GM18870 (cell line): ENCODE data around the gene RHOT2.
A peak's percentile ranks its signal among the peaks of the same experiment; 100 is the strongest.
"Not testable (repeated sequence)": the region's sequence is repeated elsewhere in the genome, so short reads cannot be mapped to it uniquely, and the experiment has no call there.

Experiments used
- ATAC-seq: cut with Tn5 transposase; IDR thresholded peaks from one replicate; pipeline ENCODE4 v1.9.1; 2021; ENCODE audit warnings: moderate library complexity; ENCODE audit not compliant: unreplicated experiment

RHOT2 gene

DNA sequence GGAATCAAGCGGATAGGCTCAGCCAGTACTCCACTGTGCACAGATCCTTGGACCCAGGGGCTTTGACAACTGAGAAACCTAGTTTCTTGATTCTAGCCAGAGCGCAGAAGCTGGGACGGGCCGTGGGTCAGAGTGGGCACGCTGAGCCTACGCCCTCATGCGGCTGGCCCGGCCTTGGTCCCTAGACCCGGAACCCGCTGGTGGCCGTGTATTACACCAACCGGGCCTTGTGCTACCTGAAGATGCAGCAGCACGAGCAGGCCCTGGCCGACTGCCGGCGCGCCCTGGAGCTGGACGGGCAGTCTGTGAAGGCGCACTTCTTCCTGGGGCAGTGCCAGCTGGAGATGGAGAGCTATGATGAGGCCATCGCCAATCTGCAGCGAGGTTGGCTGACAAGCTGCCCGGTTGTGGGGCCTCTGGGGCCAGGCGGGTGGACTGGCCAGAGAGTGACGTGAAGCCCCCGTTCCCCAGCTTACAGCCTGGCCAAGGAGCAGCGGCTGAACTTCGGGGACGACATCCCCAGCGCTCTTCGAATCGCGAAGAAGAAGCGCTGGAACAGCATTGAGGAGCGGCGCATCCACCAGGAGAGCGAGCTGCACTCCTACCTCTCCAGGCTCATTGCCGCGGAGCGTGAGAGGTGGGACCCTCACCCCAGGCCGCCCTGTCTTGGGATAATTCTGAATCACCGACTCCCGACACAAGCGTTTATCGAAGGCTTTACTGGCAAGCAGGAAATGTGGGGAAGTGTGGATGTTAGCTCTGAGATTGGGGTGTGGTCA is 13.2 kb downstream of the RHOT2 start:
- ATAC-seq: no peak

GRCh38 chr16:681746-682427 is 14.0 kb downstream of the RHOT2 start:
- ATAC-seq: no peak

- ATAC-seq: no peak
These were observed 14.8 kb downstream of the RHOT2 start for GRCh38 chr16:682493-683395.

DNA sequence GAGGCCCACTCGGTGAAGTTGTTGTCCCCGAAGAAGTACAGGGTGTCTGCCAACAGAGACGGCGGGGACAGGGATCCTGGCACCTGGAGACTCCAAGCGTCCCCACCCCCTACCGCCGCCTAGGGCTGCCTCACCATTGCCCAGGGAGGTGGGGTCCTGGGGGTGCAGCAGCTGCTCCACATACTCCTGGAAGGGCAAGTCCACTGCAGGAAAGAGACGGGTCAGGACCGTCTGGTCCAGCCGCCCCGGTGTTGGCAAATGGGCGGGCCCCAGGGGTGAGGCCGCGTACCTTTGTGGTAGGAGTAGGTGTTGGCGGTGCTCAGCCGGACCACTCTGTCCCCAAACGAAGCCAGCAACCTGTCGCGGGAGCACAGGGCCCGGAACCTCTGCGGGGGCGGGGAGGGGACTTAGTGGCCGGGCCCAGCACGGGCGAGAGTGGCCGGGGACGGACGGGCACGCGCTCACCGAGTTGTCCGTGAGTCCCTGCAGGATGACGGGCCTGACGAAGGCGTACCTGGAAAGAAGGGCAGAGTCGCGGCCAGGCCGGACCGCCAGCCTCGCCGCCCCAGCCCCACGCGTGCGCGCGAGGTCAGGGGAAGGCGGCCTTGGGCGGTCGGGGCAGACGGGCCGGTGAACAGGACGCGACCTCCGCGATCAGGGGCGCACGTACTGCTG is 15.6 kb downstream of the RHOT2 start:
- no peak for ATAC-seq

GRCh38 chr16:684071-684794 is 16.3 kb downstream of the RHOT2 start, which contains the start of gene JMJD8:
TSS of gene JMJD8 (minus strand) at chr16:684334. CDS start at chr16:684319, 15 bp downstream.
- peak; percentile 53 for ATAC-seq

- no peak for ATAC-seq
These were observed 17.2 kb downstream of the RHOT2 start for GRCh38 chr16:684961-685696.

- no peak for ATAC-seq
These were observed 18.0 kb downstream of the RHOT2 start for GRCh38 chr16:685967-686366.

DNA sequence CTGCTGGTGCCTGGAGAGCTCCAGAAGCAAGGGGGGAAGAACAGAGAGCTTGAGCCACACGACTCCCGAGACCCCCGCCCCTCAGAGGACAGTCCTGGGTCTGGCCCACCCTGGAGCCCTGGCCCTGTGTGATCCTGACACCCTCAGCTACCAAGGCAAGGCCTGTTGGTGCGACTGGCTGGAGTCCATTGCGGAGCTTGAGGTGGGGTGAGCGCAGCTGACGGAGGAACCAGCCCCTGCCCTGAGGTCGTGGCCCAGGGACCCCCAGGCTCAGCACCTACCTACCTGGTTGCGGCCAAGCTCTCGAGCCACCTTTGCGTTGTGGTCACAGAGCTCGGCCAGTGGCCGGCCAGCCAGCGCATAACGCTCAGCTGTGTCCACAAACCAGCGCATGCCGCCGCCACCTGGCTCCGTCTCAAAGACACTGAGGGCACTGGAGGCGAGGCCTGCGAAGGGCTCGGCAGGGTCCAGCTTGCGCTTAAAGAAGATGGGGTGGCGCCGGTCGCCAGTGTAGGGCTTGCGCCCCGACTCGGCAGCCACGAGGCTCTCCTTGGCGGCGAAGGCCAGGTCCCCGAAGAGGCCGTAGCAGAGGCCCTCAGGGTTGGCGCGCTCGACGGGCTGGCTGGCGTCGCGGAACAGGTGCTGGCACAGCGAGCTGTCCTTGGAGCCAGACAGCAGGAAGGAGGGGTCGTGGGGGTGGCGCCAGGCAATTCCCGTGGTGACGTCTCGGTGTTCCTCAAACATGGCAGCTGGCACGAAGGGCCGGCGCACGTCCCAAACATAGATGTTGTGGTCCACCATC is 18.7 kb downstream of the RHOT2 start:
- no peak for ATAC-seq

DNA sequence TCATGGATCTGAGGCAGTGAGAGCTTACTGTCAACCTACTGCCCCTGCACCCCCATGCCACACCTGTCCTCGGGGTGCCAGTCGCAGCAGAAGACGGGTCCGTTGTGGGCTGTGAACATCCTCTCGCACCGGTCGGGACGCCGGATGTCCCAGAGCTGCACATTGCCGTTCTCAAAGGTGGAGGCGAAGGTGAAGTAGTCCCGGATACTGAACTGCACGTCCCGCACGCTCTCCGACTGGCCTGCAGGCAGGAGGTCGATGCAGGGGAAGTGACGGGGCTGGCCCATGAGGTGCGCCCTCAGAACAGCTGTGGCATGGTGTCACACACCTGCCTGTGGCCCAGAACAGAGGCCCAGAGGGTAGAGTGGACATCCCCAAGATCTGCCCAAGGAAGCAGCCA is 19.6 kb downstream of the RHOT2 start:
- ATAC-seq: no peak

- ATAC-seq: no peak
These were observed 21.4 kb downstream of the RHOT2 start for GRCh38 chr16:689175-689897.

DNA sequence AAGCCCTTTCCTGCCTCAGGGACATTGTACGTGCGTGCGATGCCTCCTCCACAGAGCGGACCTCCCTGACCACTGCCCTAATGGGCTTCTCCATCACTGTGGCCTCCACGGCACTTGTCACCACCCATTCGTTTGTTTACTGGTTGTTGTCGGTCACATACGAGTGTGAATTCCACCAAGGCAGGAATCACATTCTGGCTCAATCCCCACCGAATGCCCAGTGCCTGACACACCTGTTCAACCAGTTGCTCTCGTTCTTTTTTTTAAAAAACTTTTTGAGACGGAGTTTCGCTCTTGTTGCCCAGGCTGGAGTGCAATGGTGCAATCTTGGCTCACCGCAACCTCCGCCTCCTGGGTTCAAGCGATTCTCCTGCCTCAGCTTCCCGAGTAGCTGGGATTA is 23.3 kb downstream of the RHOT2 start:
- not testable (repeated sequence) for ATAC-seq

DNA sequence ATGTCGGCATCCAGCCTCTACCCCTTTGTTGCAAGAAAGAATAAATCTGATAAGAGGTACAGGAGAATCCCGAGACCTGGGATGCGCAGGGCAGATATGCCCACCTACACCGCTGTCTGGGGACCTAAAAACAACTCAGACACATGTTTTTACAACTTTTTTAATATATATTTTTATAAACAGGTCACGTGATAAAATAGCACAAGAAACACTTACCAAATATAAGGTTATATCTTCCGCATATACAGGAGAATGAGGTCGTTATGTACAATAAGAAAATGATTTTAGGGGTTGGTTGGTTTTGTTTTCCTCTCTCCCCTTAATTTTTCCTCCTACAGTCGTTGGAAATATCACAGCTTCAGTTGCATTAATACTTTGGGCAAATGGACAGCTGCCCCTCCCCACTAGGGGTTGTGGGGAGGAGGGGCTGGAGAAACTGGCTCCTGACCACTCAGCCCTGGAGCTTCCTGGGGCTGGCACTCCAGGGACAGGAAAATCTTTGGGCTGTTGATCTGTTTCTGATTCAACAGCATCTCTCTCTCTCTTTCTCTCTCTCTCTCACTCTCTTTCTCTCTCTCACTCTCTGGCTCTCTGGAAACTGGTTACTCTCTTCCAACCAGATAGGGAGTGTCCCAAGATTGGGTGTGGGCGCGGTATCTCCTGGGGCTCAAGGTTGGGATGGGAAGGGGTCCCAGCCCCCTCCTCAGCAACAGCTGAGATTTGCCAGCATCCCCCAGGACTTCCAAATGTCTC is 24.6 kb downstream of the RHOT2 start:
- no peak for ATAC-seq

DNA sequence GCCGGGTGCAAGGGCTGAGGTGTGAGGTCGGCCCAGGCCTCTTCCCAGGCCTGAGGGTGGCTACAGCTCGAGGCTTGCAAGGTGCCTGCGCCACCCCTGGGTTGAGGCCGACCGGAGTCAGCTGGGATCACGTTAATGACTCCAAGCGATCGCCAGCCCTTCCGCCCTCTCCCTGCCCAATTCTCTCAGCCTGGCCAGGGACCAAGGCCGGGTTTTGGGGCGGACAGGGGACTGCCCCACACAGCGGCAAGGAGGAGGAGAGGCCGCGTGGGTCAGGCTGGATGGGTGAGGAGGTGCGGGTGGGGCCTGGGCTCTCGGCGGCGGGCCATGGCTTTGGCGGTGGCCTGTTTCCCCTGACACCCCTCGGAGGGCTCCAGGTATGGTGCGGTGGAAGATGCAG is 25.4 kb downstream of the RHOT2 start:
- no peak for ATAC-seq

- ATAC-seq: no peak
These were observed 25.8 kb downstream of the RHOT2 start for GRCh38 chr16:693766-694165.

DNA sequence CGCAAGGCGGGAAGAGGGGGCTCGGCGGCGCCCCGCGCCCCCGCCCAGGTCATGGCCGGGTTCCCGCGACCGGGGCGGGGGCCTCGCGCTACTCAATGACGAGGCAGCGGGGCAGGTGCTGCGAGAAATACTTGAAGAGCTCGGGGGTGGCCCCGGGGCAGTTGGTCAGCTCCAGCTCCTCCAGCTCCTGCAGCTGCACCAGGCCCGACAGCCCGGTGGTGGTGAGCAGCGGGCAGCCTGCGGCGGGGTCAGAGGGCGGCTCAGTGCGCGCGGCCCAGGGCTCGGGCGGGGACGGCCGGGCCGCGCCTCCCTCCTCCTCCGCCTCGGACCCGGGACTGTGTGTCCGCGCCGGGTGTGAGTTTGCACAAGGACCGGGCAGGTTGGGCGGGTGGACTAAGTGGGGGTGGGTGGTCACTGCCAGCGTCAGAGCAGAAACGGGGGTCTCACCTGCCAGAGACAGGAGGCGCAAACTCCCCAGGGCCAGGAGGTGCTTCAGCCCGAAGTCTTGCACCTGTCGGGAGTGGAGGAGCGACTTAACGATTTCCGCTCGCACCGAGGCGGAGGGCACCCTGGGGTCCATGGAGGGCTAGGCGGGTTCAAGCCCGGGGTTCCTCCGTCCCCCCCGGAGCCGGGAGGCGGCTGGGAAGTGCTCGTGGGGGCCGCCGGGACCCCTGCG is 26.4 kb downstream of the RHOT2 start:
- no peak for ATAC-seq

DNA sequence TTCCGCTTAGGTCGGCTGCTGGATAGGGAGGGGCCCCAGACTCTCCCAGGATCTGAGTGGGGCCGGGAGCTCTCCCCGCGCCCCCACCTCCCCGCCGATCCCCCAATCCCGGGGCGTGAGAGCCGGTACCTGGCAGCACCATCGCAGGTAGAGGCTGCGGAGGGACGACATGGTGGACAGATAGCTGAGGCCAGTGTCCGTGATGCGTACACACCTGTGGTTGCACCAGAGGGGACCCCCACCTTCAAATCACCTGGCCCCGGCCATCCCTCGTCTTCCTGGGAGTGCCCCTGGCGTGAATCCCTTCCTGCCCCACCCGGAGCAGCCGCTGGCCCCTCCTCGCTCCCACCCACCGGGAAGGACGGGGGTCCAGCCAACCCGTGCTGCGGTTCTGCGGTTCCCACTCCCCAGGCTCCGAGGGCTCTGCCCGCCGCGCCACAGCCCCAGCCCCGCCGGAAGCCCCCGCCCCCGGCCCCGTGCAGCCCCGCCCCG is 27.0 kb downstream of the RHOT2 start:
- no peak for ATAC-seq
